ENCODE results near the gene NFIL3.
"Not testable (repeated sequence)": the region's sequence is repeated elsewhere in the genome, so short reads cannot be mapped to it uniquely, and the experiment has no call there.

Gene NFIL3

DNA sequence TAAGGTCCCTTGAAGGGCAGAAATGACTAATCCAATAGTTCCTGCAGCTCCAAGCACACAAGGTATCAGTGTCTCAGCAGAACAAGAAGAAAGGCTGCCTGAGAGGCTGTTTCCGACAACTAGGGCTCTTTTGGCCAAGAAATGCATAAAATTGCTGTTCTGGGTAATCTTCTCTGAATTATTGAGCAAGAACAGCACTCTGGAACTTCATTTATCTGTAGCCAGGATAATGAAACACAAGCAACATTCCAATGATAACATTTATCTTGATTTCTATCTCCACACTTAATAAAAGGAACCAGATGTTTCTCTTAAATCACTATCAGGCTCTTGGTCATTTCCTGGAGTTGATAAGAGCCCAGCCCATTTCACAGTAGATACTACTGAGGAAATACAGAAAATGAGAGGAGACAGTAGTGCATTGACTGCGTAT lies 44.9 kb downstream of the NFIL3 start:
- DNase-seq (ENCODE audit: low read depth), result no peak
- in situ Hi-C loops (cut with HindIII; ENCODE audit: low sequenced_read_pairs), result no loop called here
- TF ChIP-seq, protein P1, sequence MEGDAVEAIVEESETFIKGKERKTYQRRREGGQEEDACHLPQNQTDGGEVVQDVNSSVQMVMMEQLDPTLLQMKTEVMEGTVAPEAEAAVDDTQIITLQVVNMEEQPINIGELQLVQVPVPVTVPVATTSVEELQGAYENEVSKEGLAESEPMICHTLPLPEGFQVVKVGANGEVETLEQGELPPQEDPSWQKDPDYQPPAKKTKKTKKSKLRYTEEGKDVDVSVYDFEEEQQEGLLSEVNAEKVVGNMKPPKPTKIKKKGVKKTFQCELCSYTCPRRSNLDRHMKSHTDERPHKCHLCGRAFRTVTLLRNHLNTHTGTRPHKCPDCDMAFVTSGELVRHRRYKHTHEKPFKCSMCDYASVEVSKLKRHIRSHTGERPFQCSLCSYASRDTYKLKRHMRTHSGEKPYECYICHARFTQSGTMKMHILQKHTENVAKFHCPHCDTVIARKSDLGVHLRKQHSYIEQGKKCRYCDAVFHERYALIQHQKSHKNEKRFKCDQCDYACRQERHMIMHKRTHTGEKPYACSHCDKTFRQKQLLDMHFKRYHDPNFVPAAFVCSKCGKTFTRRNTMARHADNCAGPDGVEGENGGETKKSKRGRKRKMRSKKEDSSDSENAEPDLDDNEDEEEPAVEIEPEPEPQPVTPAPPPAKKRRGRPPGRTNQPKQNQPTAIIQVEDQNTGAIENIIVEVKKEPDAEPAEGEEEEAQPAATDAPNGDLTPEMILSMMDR (IDR thresholded peaks at IDR 0.05; ENCODE audit: low read depth, low read length, missing control alignments), result no peak
- no peak overlapping the region for H3K4me3 ChIP-seq (ENCODE audit: low read depth, low read length)

- in situ Hi-C loops (cut with HindIII; ENCODE audit: low sequenced_read_pairs); DNase-seq (ENCODE audit: low read depth); H3K4me3 ChIP-seq (ENCODE audit: low read depth, low read length): not testable (repeated sequence)
Observed at GRCh38 chr9:91378054-91378453, 45.6 kb downstream of the NFIL3 start.

DNA sequence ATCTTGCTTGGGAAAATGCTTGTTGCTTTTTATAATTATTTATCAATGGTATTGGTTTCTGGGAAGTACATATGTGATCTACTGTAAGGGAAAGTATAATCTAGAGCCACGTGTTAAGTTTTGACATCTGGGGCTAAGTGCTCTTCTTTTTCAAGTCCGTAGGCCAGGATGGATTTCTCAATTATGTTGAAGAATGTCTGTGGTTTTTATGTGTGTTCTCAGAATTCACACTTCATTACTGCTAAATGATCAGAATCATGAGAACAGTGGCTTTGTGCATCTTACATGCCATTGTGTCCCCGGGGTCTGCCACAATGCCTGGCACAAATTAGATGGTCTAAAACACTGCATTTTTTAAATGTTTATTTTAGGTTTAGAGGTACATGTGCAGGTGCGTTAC lies 47.4 kb downstream of the NFIL3 start:
- no peak overlapping the region for H3K4me3 ChIP-seq (ENCODE audit: low read depth, low read length)
- TF ChIP-seq, protein P1 (IDR thresholded peaks at IDR 0.05; ENCODE audit: low read depth, low read length, missing control alignments), result no peak
- DNase-seq (ENCODE audit: low read depth), result peak; percentile 26
- in situ Hi-C loops (cut with HindIII; ENCODE audit: low sequenced_read_pairs), result no loop called here

GRCh38 chr9:91374939-91375338 lies 48.7 kb downstream of the NFIL3 start:
- no peak overlapping the region for H3K4me3 ChIP-seq (ENCODE audit: low read depth, low read length)
- TF ChIP-seq, protein P1 (IDR thresholded peaks at IDR 0.05; ENCODE audit: low read depth, low read length, missing control alignments), result no peak
- DNase-seq (ENCODE audit: low read depth), result peak; percentile 85
- in situ Hi-C loops (cut with HindIII; ENCODE audit: low sequenced_read_pairs), result no loop called here

DNA sequence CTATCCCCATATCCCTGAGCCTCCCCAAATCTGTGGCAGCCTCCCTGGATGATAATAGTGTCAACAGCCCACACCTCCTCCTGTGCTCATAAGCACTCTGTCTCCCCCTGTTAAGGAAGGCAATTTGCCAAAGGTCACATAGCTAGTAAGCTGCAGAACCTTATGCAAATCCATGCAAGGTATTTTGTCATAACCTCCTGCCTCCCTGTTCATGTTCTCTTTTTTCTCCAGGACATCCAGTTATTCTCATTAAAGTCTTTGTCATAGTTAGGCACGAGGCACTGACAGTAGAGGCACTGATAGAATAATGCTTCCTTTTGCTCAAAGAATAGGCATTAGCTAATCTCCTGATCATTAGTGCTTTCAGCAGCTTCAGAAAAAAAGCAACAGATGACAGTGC lies 51.7 kb downstream of the NFIL3 start:
- in situ Hi-C loops (cut with HindIII; ENCODE audit: low sequenced_read_pairs), result no loop called here
- no peak for DNase-seq (ENCODE audit: low read depth)
- no peak overlapping the region for H3K4me3 ChIP-seq (ENCODE audit: low read depth, low read length)
- TF ChIP-seq, protein P1 (IDR thresholded peaks at IDR 0.05; ENCODE audit: low read depth, low read length, missing control alignments), result no peak

DNA sequence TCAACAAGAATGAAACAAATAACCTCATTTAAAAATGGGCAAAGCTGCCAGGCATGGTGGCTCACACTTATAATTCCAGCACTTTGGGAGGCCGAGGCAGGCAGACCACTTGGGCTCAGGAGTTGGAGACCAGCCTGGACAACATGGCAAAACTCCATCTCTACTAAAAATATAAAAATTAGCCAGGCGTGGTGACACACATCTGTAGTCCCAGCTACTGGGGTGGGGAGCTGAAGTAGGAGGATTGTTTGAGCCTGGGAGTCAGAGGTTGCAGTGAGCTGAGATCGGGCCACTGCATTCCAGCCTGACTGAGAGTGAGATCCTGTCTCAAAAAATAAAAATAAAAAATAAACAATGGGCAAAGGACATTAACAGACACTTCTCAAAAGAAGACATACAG lies 53.6 kb downstream of the NFIL3 start:
- in situ Hi-C loops (cut with HindIII; ENCODE audit: low sequenced_read_pairs); DNase-seq (ENCODE audit: low read depth); H3K4me3 ChIP-seq (ENCODE audit: low read depth, low read length): not testable (repeated sequence)

DNA sequence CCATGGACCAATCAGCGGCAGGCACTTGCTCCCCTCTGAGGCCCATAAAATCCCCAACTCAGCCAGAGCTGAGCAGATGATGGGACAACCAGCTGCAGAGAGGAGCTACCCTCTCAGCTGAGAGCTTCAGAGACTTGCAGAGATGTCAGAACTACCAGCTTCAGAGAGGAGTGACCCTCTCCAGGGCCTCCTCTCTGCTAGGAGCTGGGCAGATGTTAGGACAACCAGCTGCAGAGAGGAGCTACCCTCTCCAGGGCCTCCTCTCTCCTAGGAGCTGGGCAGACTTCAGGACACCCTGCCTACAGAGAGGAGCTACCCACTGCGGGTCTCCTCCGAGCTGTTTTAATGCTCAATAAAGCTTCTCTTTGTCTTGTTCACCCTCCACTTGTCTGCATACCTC lies 58.9 kb downstream of the NFIL3 start:
- in situ Hi-C loops (cut with HindIII; ENCODE audit: low sequenced_read_pairs), result loop anchor here (5.0 kb wide), 1 partner anchor 33 kb away; no protein-coding TSS in a partner anchor
- no peak for DNase-seq (ENCODE audit: low read depth)
- H3K4me3 ChIP-seq (ENCODE audit: low read depth, low read length), result no peak overlapping the region
- TF ChIP-seq, protein P1 (IDR thresholded peaks at IDR 0.05; ENCODE audit: low read depth, low read length, missing control alignments), result no peak

- TF ChIP-seq, protein P1 (IDR thresholded peaks at IDR 0.05; ENCODE audit: low read depth, low read length, missing control alignments), result no peak
- DNase-seq (ENCODE audit: low read depth), result no peak
- no peak overlapping the region for H3K4me3 ChIP-seq (ENCODE audit: low read depth, low read length)
- in situ Hi-C loops (cut with HindIII; ENCODE audit: low sequenced_read_pairs), result loop anchor here (5.0 kb wide), 1 partner anchor 33 kb away; no protein-coding TSS in a partner anchor
Observed at GRCh38 chr9:91364005-91364404, 59.6 kb downstream of the NFIL3 start.
